GM12892 (cell line): ENCODE data around the gene MDH1.

Experiments used
- POLR2A ChIP-seq: IDR thresholded peaks from 2 replicates; pipeline ENCODE4 v1.6.1; 2011; ENCODE audit warnings: low read depth, low read length, control low read depth
- TAF1 ChIP-seq: IDR thresholded peaks from 2 replicates; pipeline ENCODE4 v1.6.1; 2011; ENCODE audit warnings: low read depth, mild to moderate bottlenecking, control low read depth, low read length, borderline replicate concordance

DNA sequence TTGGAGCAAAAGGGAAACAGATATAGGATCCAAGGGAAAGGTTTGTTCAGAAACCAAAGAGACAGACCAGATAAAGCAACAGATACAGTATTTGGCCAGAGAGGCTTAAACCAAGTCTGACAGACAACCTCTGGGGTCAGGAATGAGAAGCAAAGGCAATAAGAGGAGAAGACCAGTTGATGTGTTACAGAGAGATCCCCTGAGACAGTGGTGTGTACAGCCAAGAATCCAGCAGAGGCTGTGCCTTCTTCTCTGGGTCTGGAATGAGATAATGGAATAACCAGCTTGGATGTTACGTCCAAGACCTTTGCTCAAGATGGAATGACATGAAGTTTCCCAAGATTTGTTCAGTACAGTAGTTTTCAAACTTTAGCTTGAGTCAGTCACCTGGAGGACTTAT is 61.1 kb downstream of the MDH1 start:
- TF ChIP-seq POLR2A (no peak), TAF1 (no peak)
